Placental epithelial cell (primary cell): ENCODE measurements around the gene PTCHD4. TPM values are rescaled to one million over a fixed set of nuclear protein-coding genes. Genes with fewer than 3 reads are reported as not detected.

Experiments used
- total RNA-seq: library from RNA; depleted of rRNA; stranded (reverse); fragments of >200 nt; gene quantifications from 2 replicates; pipeline ENCODE4 v1.2.3, GENCODE V29; 2012

PTCHD4 gene
- 9.8 and 17.7 TPM in 2 replicates for total RNA-seq

GRCh38 chr6:48111143-48111506, at the start of gene PTCHD4:
TSS of gene PTCHD4 (minus strand) at chr6:48111197. CDS start at chr6:48068957, 42,240 bp downstream.

